Measurements from ENCODE around the gene FAM43B.

The FAM43B gene

DNA sequence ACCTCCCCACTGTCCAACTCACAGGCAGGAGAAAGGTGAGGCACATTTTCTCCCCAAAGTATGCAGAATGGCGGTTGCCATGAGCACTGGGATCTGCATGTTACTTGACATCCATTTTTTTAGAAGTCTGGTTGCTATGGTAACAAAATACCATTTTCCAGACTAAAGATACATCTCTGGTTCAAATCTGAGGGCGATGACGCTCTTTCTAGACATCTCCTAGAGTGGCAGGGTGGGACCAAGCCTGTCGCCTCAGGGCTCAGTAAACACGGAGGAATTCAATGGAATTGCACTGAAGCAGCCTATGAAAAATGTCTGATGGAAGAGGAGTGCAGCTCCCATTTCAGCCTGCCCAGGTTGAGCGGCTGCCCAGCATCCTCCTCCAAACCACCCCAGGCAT lies 21.5 kb upstream of the FAM43B start:
- TF ChIP-seq, protein P1, sequence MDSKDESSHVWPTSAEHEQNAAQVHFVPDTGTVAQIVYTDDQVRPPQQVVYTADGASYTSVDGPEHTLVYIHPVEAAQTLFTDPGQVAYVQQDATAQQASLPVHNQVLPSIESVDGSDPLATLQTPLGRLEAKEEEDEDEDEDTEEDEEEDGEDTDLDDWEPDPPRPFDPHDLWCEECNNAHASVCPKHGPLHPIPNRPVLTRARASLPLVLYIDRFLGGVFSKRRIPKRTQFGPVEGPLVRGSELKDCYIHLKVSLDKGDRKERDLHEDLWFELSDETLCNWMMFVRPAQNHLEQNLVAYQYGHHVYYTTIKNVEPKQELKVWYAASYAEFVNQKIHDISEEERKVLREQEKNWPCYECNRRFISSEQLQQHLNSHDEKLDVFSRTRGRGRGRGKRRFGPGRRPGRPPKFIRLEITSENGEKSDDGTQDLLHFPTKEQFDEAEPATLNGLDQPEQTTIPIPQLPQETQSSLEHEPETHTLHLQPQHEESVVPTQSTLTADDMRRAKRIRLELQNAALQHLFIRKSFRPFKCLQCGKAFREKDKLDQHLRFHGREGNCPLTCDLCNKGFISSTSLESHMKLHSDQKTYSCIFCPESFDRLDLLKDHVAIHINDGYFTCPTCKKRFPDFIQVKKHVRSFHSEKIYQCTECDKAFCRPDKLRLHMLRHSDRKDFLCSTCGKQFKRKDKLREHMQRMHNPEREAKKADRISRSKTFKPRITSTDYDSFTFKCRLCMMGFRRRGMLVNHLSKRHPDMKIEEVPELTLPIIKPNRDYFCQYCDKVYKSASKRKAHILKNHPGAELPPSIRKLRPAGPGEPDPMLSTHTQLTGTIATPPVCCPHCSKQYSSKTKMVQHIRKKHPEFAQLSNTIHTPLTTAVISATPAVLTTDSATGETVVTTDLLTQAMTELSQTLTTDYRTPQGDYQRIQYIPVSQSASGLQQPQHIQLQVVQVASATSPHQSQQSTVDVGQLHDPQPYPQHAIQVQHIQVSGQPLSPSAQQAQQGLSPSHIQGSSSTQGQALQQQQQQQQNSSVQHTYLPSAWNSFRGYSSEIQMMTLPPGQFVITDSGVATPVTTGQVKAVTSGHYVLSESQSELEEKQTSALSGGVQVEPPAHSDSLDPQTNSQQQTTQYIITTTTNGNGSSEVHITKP (tag by site-specific recombination; IDR thresholded peaks at IDR 0.05) = no peak
- TF ChIP-seq MEIS1 (CRISPR knock-in tag; IDR thresholded peaks at IDR 0.05; ENCODE audit: borderline replicate concordance) = no peak
- TF ChIP-seq, protein P2, sequence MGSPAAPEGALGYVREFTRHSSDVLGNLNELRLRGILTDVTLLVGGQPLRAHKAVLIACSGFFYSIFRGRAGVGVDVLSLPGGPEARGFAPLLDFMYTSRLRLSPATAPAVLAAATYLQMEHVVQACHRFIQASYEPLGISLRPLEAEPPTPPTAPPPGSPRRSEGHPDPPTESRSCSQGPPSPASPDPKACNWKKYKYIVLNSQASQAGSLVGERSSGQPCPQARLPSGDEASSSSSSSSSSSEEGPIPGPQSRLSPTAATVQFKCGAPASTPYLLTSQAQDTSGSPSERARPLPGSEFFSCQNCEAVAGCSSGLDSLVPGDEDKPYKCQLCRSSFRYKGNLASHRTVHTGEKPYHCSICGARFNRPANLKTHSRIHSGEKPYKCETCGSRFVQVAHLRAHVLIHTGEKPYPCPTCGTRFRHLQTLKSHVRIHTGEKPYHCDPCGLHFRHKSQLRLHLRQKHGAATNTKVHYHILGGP (tag by site-specific recombination; IDR thresholded peaks at IDR 0.05) = no peak
- TF ChIP-seq GLI4 (tag by site-specific recombination; IDR thresholded peaks at IDR 0.05) = no peak
- TF ChIP-seq, protein P3, sequence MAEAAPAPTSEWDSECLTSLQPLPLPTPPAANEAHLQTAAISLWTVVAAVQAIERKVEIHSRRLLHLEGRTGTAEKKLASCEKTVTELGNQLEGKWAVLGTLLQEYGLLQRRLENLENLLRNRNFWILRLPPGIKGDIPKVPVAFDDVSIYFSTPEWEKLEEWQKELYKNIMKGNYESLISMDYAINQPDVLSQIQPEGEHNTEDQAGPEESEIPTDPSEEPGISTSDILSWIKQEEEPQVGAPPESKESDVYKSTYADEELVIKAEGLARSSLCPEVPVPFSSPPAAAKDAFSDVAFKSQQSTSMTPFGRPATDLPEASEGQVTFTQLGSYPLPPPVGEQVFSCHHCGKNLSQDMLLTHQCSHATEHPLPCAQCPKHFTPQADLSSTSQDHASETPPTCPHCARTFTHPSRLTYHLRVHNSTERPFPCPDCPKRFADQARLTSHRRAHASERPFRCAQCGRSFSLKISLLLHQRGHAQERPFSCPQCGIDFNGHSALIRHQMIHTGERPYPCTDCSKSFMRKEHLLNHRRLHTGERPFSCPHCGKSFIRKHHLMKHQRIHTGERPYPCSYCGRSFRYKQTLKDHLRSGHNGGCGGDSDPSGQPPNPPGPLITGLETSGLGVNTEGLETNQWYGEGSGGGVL (tag by site-specific recombination; IDR thresholded peaks at IDR 0.05) = no peak
- TF ChIP-seq, protein P4, sequence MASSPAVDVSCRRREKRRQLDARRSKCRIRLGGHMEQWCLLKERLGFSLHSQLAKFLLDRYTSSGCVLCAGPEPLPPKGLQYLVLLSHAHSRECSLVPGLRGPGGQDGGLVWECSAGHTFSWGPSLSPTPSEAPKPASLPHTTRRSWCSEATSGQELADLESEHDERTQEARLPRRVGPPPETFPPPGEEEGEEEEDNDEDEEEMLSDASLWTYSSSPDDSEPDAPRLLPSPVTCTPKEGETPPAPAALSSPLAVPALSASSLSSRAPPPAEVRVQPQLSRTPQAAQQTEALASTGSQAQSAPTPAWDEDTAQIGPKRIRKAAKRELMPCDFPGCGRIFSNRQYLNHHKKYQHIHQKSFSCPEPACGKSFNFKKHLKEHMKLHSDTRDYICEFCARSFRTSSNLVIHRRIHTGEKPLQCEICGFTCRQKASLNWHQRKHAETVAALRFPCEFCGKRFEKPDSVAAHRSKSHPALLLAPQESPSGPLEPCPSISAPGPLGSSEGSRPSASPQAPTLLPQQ (tag by site-specific recombination; IDR thresholded peaks at IDR 0.05) = no peak
- TF ChIP-seq GLIS2 (tag by site-specific recombination; IDR thresholded peaks at IDR 0.05) = no peak
- no peak for TF ChIP-seq ZBTB20 (tag by site-specific recombination; IDR thresholded peaks at IDR 0.05)
- no peak for TF ChIP-seq YY2 (tag by site-specific recombination; IDR thresholded peaks at IDR 0.05)
- TF ChIP-seq ZNF521 (tag by site-specific recombination; IDR thresholded peaks at IDR 0.05) = no peak
- TF ChIP-seq ZNF341 (tag by site-specific recombination; IDR thresholded peaks at IDR 0.05; ENCODE audit: low read depth) = no peak
- no peak for TF ChIP-seq SP3 (tag by site-specific recombination; IDR thresholded peaks at IDR 0.05)
- TF ChIP-seq, protein P5, sequence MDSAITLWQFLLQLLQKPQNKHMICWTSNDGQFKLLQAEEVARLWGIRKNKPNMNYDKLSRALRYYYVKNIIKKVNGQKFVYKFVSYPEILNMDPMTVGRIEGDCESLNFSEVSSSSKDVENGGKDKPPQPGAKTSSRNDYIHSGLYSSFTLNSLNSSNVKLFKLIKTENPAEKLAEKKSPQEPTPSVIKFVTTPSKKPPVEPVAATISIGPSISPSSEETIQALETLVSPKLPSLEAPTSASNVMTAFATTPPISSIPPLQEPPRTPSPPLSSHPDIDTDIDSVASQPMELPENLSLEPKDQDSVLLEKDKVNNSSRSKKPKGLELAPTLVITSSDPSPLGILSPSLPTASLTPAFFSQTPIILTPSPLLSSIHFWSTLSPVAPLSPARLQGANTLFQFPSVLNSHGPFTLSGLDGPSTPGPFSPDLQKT (IDR thresholded peaks at IDR 0.05; ENCODE audit: borderline replicate concordance, low read depth, low read length) = no peak
- TF ChIP-seq, protein P6, sequence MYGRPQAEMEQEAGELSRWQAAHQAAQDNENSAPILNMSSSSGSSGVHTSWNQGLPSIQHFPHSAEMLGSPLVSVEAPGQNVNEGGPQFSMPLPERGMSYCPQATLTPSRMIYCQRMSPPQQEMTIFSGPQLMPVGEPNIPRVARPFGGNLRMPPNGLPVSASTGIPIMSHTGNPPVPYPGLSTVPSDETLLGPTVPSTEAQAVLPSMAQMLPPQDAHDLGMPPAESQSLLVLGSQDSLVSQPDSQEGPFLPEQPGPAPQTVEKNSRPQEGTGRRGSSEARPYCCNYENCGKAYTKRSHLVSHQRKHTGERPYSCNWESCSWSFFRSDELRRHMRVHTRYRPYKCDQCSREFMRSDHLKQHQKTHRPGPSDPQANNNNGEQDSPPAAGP (tag by site-specific recombination; IDR thresholded peaks at IDR 0.05) = no peak
- no peak for TF ChIP-seq ZNF433 (tag by site-specific recombination; IDR thresholded peaks at IDR 0.05; ENCODE audit: low read depth)
- TF ChIP-seq ZNF184 (tag by site-specific recombination; IDR thresholded peaks at IDR 0.05) = no peak
- TF ChIP-seq ZNF561 (tag by site-specific recombination; IDR thresholded peaks at IDR 0.05; ENCODE audit: borderline replicate concordance) = no peak
- TF ChIP-seq ZNF404 (tag by site-specific recombination; IDR thresholded peaks at IDR 0.05) = no peak
- no peak for TF ChIP-seq ZNF76 (tag by site-specific recombination; IDR thresholded peaks at IDR 0.05; ENCODE audit: borderline replicate concordance, low read depth)
- CTCF ChIA-PET = interaction anchor here (2.1 kb wide), 1 partner anchor 101 kb away, joined by 4 read pairs; no protein-coding TSS in a partner anchor
- H3K4me1 ChIP-seq (ENCODE audit: control insufficient read depth, insufficient read depth, low read length) = no peaks in the 10 kb centered on the region
- POLR2A ChIA-PET = no interaction called here
- no peak overlapping the region for H3K4me3 ChIP-seq (ENCODE audit: low read depth, low read length)
- no peaks in the 10 kb centered on the region for H3K36me3 ChIP-seq (ENCODE audit: control insufficient read depth in 2 of 2, insufficient read depth in 1 of 2, low read length in 2 of 2)
- no peak overlapping the region for H3K27ac ChIP-seq (ENCODE audit: extremely low read depth, low read depth, low read length)
- no peaks in the 10 kb centered on the region for H3K9me3 ChIP-seq (ENCODE audit: control insufficient read depth, insufficient read depth, low read depth, low read length)
